Endothelial cell of hepatic sinusoid (primary cell): ENCODE results near the gene ECHDC3.
"Not testable (repeated sequence)": the region's sequence is repeated elsewhere in the genome, so short reads cannot be mapped to it uniquely, and the experiment has no call there.

Experiments used
- in situ Hi-C: cut with HindIII; loops from 2 replicates; pipeline ENCODE4 v1.10.0; 2017; ENCODE audit warnings: low sequenced_read_pairs

ECHDC3 gene

GRCh38 chr10:11742009-11742778 is at the start of gene ECHDC3:
ECHDC3 (plus strand) TSS chr10:11742382; CDS start chr10:11742577, 195 bp downstream.
- in situ Hi-C loops = no loop called here

GRCh38 chr10:11693376-11693775 is 48.8 kb upstream of the ECHDC3 start:
- in situ Hi-C loops = no loop called here

GRCh38 chr10:11695779-11696178 is 46.4 kb upstream of the ECHDC3 start:
- in situ Hi-C loops = no loop called here

GRCh38 chr10:11697718-11698527 is 44.3 kb upstream of the ECHDC3 start:
- in situ Hi-C loops = no loop called here

- in situ Hi-C loops = no loop called here
Measured at GRCh38 chr10:11698691-11699549, 43.3 kb upstream of the ECHDC3 start.

GRCh38 chr10:11699550-11700097 is 42.6 kb upstream of the ECHDC3 start:
- in situ Hi-C loops = no loop called here

- in situ Hi-C loops = no loop called here
Measured at GRCh38 chr10:11700539-11700938, 41.6 kb upstream of the ECHDC3 start.

- in situ Hi-C loops = no loop called here
Measured at GRCh38 chr10:11701451-11702095, 40.6 kb upstream of the ECHDC3 start.

- in situ Hi-C loops = no loop called here
Measured at GRCh38 chr10:11702264-11702663, 39.9 kb upstream of the ECHDC3 start.

- in situ Hi-C loops = no loop called here
Measured at GRCh38 chr10:11704092-11704491, 38.1 kb upstream of the ECHDC3 start.

GRCh38 chr10:11705722-11706121 is 36.5 kb upstream of the ECHDC3 start:
- in situ Hi-C loops = no loop called here

GRCh38 chr10:11706895-11707567 is 35.2 kb upstream of the ECHDC3 start:
- in situ Hi-C loops = no loop called here

GRCh38 chr10:11707624-11708350 is 34.4 kb upstream of the ECHDC3 start:
- in situ Hi-C loops = no loop called here

- in situ Hi-C loops = not testable (repeated sequence)
Measured at GRCh38 chr10:11708801-11709200, 33.4 kb upstream of the ECHDC3 start.

- in situ Hi-C loops = no loop called here
Measured at GRCh38 chr10:11712744-11713143, 29.4 kb upstream of the ECHDC3 start.

- in situ Hi-C loops = no loop called here
Measured at GRCh38 chr10:11713186-11713743, 28.9 kb upstream of the ECHDC3 start.

- in situ Hi-C loops = no loop called here
Measured at GRCh38 chr10:11713963-11714362, 28.2 kb upstream of the ECHDC3 start.

GRCh38 chr10:11714750-11715365 is 27.3 kb upstream of the ECHDC3 start:
- in situ Hi-C loops = no loop called here
